MM.1S (cell line): Measurements from ENCODE around the gene TMEM184B.

Experiments used
- CTCF ChIP-seq: fragments of 300-600 bp; sonication (generic); IDR thresholded peaks from 2 replicates; pipeline ENCODE4 v1.5.1; 2016; ENCODE audit warnings: antibody characterized with exemption, low read length, mixed read lengths
- EZH2 ChIP-seq: fragments of 300-600 bp; sonication (generic); optimal IDR thresholded peaks from 2 replicates; pipeline ENCODE3; 2017; ENCODE audit warnings: low read depth, mild to moderate bottlenecking, antibody characterized with exemption, low read length, mixed read lengths

DNA sequence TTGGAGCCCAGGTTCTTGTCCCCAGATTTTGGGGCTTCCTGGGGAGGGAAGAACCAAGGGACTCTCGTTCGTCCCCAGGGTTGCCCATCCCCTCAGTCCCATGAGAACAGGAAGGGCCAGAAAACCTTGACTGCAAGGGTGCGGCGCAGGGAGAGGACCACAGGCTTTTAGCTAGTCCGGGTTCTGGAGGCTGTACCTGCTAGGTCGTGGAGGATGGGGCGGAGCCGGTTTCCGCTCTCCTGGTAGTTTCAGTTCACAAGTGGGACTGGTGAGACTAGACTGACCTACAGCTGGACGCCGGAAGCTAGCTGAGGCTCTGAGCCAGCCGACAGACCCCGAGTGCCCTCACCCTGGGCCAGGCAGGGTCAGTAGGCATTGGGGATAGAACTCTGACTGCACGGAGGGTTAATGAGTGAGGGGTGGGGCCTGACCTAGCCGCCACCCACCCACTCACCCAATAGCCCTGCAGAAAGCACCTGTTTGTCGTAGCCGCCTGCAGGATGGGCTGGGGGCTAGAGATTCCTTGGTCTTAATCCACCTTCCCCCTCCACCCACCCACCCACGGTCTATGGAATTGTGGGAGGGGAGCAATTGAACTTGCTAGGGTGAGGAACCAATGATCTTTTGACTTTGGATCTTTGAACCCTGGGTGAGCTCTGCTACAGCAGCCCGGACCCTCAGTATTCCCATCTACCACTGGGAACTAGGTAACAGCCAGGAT lies 69.6 kb downstream of the TMEM184B start:
- TF ChIP-seq EZH2, result no peak
- no peak for TF ChIP-seq CTCF
